Germinal center (tissue), 1 donor: ENCODE measurements around the gene PTGFR.

Source experiments
- DNase-seq: peaks from one replicate; pipeline ENCODE4 v3.0.0; 2012; ENCODE audit warnings: mixed read lengths, low spot score

The PTGFR gene

GRCh38 chr1:78520843-78521242, 30.1 kb downstream of the PTGFR start:
- DNase-seq = no peak

DNA sequence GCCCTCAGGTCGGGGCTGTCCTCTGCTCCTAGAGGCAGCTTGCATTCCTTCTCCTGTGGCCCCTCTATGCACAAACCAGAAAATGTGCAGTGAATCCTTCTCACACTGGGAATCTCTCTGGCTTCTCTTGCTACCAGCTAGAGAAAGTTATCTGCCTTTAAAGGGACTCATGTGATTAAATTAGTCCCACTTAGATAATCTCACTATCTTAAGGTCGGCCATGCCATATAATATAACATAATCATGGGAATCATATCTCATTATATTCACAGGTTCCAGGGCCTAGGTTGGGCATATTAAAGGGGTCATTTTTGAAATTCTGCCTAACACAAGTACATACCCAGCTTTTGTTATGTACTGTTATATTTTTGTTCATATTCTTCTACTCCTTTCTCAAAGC, 31.4 kb downstream of the PTGFR start:
- no peak for DNase-seq

DNA sequence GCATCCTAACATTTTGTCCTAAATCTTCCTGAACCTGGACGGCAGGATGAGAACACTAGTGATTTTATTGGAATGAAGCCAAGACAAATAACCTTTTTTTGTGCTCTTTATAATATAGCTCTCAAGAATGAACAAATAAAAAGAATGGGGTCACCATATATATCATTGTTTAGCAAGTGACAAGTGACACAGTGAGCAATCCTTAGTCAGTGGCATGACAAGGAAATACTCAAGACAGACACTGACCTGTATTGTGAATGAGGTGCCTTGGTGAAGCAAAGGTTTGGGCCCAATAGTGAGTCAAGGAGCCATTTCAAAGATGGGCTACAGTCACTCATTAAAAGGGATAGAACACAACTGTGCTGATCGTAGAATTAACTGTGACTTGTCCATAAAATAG, 35.7 kb downstream of the PTGFR start:
- DNase-seq = no peak

DNA sequence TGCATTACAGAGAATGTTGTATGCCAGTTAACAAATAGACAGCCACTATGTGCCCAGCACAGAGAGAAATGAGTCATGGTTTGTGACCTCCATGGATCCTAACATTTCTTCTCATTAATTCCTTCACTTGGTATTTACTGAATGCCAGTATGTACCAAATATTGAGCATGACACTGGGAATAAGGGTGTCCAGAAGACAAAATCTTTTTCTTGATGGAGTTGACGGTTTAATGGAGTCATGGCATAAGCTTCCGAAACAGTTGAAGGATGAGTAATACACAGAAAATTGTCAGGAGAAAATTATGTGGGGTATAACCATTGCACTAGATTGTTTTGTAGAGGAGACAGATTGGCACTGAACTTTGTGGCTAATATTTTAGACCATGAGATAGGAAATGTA, 36.9 kb downstream of the PTGFR start:
- DNase-seq = no peak

DNA sequence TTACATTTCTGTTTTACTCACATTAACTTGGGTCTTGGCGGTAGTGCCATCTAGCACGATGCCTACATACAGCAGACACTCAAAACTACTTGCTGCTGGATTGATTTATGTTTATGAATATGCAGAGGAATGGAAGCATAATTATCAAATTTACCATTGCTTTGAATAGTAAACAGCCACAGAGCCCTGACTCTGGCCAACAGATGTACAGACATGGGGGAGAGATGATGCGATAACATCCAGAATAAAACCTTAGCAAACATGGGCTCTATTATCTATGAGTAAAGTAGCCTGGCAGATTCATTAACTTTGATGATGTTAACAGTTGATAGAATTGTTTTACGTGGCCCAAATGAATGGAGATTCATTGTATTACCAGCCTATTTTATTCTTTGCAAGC, 42.8 kb downstream of the PTGFR start:
- no peak for DNase-seq

GRCh38 chr1:78535286-78535685, 44.5 kb downstream of the PTGFR start:
- DNase-seq = no peak

GRCh38 chr1:78536427-78536826, 45.7 kb downstream of the PTGFR start:
- no peak for DNase-seq

DNA sequence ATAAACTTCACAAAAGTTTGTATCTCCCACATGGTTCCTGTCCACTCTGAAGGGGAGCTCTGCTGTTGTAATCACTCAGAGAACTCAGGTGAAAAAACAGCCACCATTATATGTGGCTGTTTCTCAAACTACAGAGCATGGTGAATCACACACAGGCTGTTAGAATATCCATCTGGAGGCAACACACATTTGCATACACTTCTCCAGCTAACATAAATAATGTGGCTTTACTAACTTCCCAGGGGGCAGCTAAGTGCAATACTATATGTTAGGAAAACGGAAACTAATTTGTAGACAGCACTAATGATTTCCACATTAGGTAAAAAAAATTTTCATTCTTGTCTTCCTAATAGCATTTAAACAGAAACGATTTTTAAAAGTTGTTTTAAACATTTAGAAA, 49.3 kb downstream of the PTGFR start:
- no peak for DNase-seq

- DNase-seq = no peak
These were observed 50.7 kb downstream of the PTGFR start for GRCh38 chr1:78541479-78541878.

DNA sequence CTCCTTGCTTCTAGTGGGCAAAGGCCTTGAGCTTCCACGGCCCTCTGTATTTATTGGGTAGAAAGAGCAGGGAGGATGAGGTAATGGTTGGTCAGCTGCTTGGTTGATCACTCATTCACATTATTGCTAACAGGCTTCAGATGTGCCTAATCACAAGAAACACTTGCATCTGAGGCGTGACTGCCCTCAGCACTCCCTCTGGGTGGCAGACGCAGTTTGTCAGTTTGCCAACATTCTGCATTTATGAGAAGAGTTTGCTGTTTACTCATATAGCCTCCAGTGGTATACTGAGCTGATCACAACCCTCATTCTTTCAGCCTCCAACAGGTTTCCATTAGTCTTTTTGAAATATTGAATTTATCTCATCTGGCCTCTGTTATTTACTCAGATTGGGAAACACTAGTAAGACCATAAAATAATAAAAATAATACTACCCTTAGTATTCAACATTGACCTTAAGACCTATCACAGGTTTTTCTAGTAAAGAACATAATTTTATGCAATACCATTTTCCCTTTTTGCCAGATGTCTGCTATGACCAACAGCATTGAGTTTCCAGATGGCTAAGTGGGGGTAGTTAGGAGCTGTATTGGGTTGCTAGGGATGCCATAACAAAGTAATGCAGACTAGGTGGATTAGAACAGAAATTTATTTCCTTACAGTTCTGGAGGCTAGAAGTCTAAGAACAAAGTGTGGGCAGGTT, 53.3 kb downstream of the PTGFR start:
- no peak for DNase-seq

- DNase-seq = no peak
These were observed 56.3 kb downstream of the PTGFR start for GRCh38 chr1:78547081-78547480.

GRCh38 chr1:78549331-78549730, 58.6 kb downstream of the PTGFR start:
- no peak for DNase-seq

- no peak for DNase-seq
These were observed 59.1 kb downstream of the PTGFR start for GRCh38 chr1:78549891-78550290.

DNA sequence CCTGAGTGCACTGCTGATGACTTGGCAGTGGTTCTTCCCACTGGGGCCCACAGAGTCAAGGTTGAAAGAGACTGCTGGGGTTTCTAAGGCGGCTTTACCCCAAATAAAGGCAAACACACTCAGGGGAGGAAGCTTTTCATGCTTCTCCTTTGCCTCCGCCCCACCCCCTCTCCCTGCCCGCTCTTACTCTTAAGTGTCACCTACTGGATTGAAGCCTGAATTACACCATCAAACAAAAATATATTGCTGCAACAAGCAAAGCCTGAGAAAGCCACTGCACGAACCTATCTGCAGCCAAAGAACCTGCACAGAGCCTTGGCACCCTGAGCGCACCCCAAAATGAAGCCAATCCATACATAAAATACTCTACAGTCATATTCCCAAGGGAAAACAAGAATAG, 63.1 kb downstream of the PTGFR start:
- no peak for DNase-seq

DNA sequence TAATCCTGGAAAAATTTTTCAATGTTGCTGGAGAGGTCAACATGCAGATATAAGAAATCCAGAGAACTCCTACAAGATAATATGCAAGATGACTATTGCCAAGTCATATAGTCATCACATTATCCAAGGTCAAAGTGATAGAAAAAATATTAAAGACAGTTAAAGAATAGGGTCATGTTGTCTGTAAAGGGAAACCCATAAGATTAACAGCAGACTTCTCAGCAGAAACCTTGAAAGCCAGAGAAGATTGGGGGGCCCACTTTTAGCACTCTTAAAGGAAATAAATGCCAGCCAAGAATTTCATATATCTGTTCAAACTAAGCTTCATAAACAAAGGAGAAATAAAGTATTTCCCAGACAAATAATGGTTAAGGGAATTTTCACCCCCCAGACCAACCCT, 64.1 kb downstream of the PTGFR start:
- DNase-seq = no peak

DNA sequence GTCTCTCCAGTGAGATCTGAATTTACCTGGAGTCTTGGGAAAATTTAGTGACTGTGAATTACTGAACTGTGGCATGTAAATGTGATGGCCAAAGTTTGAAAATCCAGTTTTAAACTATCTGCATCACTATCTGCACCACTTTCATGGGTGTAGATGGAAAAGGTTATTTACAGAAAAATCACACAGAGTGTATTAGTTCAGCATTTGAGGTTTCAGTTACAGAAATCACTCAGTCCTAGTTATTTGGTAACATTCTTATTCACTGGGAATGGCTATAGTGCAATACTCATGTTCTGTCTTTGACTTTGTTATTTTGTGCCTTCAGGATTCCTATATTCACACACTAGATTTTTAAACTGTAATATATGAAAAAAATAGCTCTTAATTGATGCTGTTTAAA, 68.9 kb downstream of the PTGFR start:
- DNase-seq = no peak

GRCh38 chr1:78560811-78561210, 70.0 kb downstream of the PTGFR start:
- no peak for DNase-seq

- DNase-seq = no peak
These were observed 71.1 kb downstream of the PTGFR start for GRCh38 chr1:78561856-78562255.

DNA sequence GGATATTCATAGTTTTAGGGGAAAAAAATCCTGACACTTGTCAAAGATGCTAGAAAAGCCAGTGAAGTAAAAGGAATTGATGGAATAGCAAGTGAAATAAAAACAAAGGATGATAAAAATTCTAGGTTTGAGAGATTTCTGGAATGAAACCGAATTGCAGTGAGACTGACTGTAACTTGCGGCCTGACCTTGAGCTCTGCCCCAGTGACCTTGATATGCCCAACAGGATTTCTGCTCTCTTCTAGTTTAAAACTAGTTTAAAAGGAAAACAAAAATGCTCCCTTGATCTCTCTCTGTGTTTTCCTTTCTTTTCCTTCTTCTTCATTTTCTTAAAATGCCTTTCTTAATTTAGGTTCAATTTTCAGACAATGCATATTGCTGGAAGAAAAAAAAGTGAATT, 74.6 kb downstream of the PTGFR start:
- DNase-seq = no peak

DNA sequence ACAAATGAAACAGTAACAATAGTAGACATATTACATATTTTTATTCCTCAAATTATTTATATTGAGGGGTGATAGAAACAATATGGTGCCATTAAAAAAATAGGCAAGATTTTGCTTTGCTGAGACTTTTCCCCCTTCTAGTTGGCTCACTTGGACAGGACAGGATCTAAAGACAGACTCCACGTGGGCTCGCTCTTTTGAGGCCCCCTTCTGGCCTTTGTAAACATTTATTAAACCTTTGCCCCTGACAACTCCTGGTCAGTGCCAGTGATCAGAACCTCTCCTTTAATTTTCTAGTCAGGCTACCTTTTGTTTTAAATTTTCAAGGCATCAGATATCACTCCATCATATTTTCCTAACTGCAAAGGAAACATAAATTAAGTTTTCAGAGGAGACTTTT, 79.8 kb downstream of the PTGFR start:
- no peak for DNase-seq

- no peak for DNase-seq
These were observed 86.7 kb downstream of the PTGFR start for GRCh38 chr1:78577257-78578100.

GRCh38 chr1:78586572-78586971, 95.8 kb downstream of the PTGFR start:
- DNase-seq = no peak

DNA sequence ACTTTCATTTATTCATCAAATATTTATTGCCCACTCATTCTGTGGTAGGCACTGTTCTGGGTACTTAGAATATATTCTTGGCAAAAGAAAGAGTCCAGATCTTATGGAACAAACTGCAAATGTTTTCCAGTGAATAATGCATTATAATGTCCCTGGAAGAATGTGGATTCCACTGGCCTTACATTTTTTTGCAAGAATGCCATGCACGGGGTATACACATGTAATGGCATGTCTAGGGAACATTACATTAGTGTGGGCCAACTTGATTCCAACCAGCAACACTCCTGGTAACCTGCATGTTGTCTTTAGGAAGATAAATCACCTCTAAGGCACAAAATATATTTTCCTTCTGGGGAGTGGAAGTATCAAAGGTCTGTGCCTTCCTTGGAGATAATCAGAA, 96.4 kb downstream of the PTGFR start:
- no peak for DNase-seq
